Suprapubic skin (tissue), 4 donors: Measurements from ENCODE around the gene MBP. TPM values are rescaled to one million over a fixed set of nuclear protein-coding genes. Genes with fewer than 3 reads are reported as not detected.
A peak's percentile ranks its signal among the peaks of the same experiment; 100 is the strongest.

Experiments
- DNase-seq, 2 donors: peaks; one replicate each; pipeline ENCODE4 v3.0.0-alpha.2; 2019; ENCODE audit warnings: low spot score in 2 of 2
- H3K27ac ChIP-seq: fragments of 200-600 bp; sonication (generic); one replicate; pipeline ENCODE4 v1.5.1; 2019
- H3K27me3 ChIP-seq: fragments of 200-600 bp; sonication (generic); one replicate; pipeline ENCODE4 v1.5.1; 2019
- H3K36me3 ChIP-seq: fragments of 200-600 bp; sonication (generic); one replicate; pipeline ENCODE4 v1.5.1; 2019
- H3K4me1 ChIP-seq: fragments of 200-600 bp; sonication (generic); one replicate; pipeline ENCODE4 v1.5.1; 2019
- H3K4me3 ChIP-seq: fragments of 200-600 bp; sonication (generic); one replicate; pipeline ENCODE4 v1.5.1; 2019; ENCODE audit warnings: mild to moderate bottlenecking
- H3K9me3 ChIP-seq: fragments of 200-600 bp; sonication (generic); one replicate; pipeline ENCODE4 v1.5.1; 2019
- EP300 ChIP-seq: sonication (generic); formaldehyde crosslinking; IDR thresholded peaks from one replicate; pipeline ENCODE4 v1.6.1; 2017; ENCODE audit warnings: antibody characterized with exemption
- POLR2A ChIP-seq, 2 donors: fragments of 450-650 bp; IDR thresholded peaks; one replicate each; pipeline ENCODE4 v1.6.1; 2017; ENCODE audit warnings: antibody characterized with exemption in 2 of 2, mild to moderate bottlenecking in 2 of 2, moderate library complexity in 2 of 2
- POLR2AphosphoS5 ChIP-seq, 3 donors: sonication (generic); formaldehyde crosslinking; IDR thresholded peaks; one replicate each; pipeline ENCODE4 v1.6.1; 2017; ENCODE audit warnings: antibody characterized with exemption in 3 of 3
- WGBS: methylation state at CpG from one replicate; pipeline ENCODE4 v1.1.5; 2018; 5-methylcytosine and 5-hydroxymethylcytosine counted together
- total RNA-seq, 4 donors: library from RNA; depleted of rRNA; stranded (reverse); fragments of >200 nt; gene quantifications; one replicate each; pipeline ENCODE4 v1.1.0, GENCODE V29; 2016
- TF ChIP-seq, protein P1 (sequence below), 2 donors: fragments of 200-600 bp in 1 of 2; fragments of 450-650 bp in 1 of 2; sonication (generic) in 1 of 2; IDR thresholded peaks; one replicate each; pipeline ENCODE4 v1.5.1; 2016 to 2019; ENCODE audit warnings: antibody characterized with exemption in 2 of 2, mild to moderate bottlenecking in 1 of 2, moderate library complexity in 1 of 2

The MBP gene
- total RNA-seq, 4 donors from 2014 or later = 37.0 to 100 (median 69.3) TPM

DNA sequence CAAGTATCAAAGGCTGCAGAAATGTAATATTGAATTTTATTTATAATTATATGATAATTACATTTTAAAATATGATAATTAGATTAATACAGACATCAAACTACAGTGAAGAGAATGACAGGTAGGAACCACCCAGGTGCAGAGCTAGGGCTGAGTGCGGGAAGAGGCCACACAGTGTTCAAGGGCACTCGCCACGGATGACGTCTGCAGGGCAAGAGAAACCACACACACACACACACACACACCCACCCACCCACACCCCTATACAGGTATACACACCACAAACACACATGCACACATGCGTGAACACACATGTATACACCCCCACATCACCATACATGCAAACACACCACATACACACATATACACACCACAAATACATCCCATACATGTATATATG lies 41.2 kb downstream of the MBP start:
- Histone ChIP-seq H3K9me3 (no peaks in the 10 kb centered on the region), H3K4me1 (peaks cover 37% of the 10 kb centered on the region), H3K27ac (no peak overlapping the region), H3K27me3 (no peaks in the 10 kb centered on the region), H3K36me3 (peaks cover 6% of the 10 kb centered on the region), H3K4me3 (no peak overlapping the region)
- WGBS = 86% methylated on average over 5 of the region's 5 CpGs
- DNase-seq = peak in 1 of 2 donors; percentile 59
- TF ChIP-seq EP300 (no peak), POLR2A (IDR thresholded peaks at IDR 0.05) (no peak), POLR2AphosphoS5 (IDR thresholded peaks at IDR 0.05) (no peak)
- TF ChIP-seq, protein P1, sequence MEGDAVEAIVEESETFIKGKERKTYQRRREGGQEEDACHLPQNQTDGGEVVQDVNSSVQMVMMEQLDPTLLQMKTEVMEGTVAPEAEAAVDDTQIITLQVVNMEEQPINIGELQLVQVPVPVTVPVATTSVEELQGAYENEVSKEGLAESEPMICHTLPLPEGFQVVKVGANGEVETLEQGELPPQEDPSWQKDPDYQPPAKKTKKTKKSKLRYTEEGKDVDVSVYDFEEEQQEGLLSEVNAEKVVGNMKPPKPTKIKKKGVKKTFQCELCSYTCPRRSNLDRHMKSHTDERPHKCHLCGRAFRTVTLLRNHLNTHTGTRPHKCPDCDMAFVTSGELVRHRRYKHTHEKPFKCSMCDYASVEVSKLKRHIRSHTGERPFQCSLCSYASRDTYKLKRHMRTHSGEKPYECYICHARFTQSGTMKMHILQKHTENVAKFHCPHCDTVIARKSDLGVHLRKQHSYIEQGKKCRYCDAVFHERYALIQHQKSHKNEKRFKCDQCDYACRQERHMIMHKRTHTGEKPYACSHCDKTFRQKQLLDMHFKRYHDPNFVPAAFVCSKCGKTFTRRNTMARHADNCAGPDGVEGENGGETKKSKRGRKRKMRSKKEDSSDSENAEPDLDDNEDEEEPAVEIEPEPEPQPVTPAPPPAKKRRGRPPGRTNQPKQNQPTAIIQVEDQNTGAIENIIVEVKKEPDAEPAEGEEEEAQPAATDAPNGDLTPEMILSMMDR (IDR thresholded peaks at IDR 0.05) = no peak

DNA sequence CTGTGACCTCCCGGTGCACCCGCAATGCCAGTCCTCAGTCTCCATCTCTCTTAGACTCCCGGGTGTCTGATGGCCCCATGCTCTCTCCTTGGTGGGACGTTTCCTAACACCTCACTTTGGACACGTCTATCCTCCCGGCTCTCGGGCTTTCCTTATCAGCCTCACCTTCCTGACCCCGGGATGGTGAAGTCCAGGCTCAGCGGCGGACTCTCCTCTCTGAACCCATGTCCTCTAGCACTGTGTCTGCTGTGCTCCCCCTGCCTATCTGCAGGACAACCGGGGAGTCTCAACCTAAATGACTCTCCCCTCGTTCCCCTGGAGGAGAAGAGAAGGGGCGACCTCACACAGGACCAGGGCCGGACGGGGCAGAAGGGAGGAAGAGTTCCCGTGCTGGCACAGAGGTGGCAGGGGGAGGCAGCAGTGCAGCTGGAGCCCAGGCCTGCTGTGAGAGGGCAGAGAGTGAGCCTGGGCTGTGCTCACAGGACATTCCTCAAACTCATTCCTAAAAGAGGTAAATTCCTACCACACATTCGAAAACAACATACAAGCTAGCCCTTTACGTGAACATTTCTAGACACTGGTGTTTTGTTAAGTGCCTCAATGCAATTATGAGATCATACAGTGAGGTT lies 41.9 kb downstream of the MBP start:
- TF ChIP-seq EP300 (no peak), POLR2A (IDR thresholded peaks at IDR 0.05) (no peak), POLR2AphosphoS5 (IDR thresholded peaks at IDR 0.05) (no peak)
- TF ChIP-seq, protein P1 (IDR thresholded peaks at IDR 0.05) = no peak
- H3K4me1 ChIP-seq = peaks cover 44% of the 10 kb centered on the region
- DNase-seq = no peak
- H3K9me3 ChIP-seq = no peaks in the 10 kb centered on the region
- 93% methylated on average over 18 of the region's 18 CpGs for WGBS
- H3K36me3 ChIP-seq = peaks cover 6% of the 10 kb centered on the region
- no peak overlapping the region for H3K4me3 ChIP-seq
- H3K27me3 ChIP-seq = no peaks in the 10 kb centered on the region
- H3K27ac ChIP-seq = no peak overlapping the region

DNA sequence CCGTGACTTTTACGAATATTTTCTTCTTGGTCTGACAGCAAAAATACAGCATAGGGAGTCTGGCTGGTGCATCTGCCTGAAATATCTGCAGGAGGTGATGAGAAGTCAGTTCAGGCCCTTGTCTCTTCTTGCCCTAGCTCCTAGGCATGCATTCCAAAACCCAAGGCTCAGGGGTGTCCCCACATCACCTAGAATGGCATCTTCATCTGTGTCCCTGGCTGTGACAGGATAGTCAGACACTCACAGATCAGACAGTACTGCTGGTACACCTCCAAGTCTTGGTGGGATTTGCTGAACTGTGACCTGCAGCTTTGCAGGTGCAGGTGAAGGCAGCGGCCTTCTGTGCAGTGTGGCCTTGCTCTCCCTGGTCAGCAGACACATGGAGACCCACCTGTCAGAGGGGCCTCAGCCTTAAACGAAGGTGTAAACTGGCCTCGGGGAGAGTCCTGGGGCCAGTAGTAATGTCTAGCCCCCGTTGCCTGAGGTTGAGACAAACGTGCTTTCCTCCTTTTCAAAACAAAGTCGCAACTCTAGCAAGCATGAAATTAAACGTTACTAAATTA lies 42.8 kb downstream of the MBP start:
- 75% methylated on average over 8 of the region's 9 CpGs for WGBS
- no peaks in the 10 kb centered on the region for H3K27me3 ChIP-seq
- no peak overlapping the region for H3K4me3 ChIP-seq
- TF ChIP-seq POLR2AphosphoS5 (IDR thresholded peaks at IDR 0.05) (no peak), EP300 (no peak), POLR2A (IDR thresholded peaks at IDR 0.05) (no peak)
- TF ChIP-seq, protein P1 (IDR thresholded peaks at IDR 0.05) = no peak
- no peaks in the 10 kb centered on the region for H3K9me3 ChIP-seq
- peaks cover 52% of the 10 kb centered on the region for H3K4me1 ChIP-seq
- H3K27ac ChIP-seq = peak overlapping the region; percentile 10
- DNase-seq = no peak
- H3K36me3 ChIP-seq = peaks cover 3% of the 10 kb centered on the region

- no peak overlapping the region for H3K4me3 ChIP-seq
- H3K27me3 ChIP-seq = no peaks in the 10 kb centered on the region
- H3K4me1 ChIP-seq = peaks cover 59% of the 10 kb centered on the region
- TF ChIP-seq EP300 (no peak), POLR2AphosphoS5 (IDR thresholded peaks at IDR 0.05) (peak in 1 of 3 donors; percentile 37), POLR2A (IDR thresholded peaks at IDR 0.05) (no peak)
- TF ChIP-seq, protein P1 (IDR thresholded peaks at IDR 0.05) = no peak
- DNase-seq = no peak
- H3K27ac ChIP-seq = peak overlapping the region; percentile 10
- no peaks in the 10 kb centered on the region for H3K36me3 ChIP-seq
- no peaks in the 10 kb centered on the region for H3K9me3 ChIP-seq
- 67% methylated on average over 13 of the region's 14 CpGs for WGBS
Measured at GRCh38 chr18:77088963-77089722, 43.4 kb downstream of the MBP start.
